Bronchial epithelial cell (primary cell): ENCODE results near the gene NACC2. TPM values are rescaled to one million over a fixed set of nuclear protein-coding genes. Genes with fewer than 3 reads are reported as not detected.

ENCODE experiments used
- DNase-seq: peaks from one replicate; pipeline ENCODE4 v3.0.0-alpha.2; 2010; ENCODE audit warnings: low read depth
- FAIRE-seq: peaks from 2 replicates; lab custom pipeline; 2011; peaks lifted over from hg19 to GRCh38; lab: Jason Lieb, UNC
- H3K27me3 ChIP-seq: 2 replicates; pipeline ENCODE4 v1.5.1; 2011; ENCODE audit warnings: low read length; ENCODE audit not compliant: control insufficient read depth, insufficient read depth
- H3K36me3 ChIP-seq: 2 replicates; pipeline ENCODE4 v1.5.1; 2011; ENCODE audit warnings: low read length; ENCODE audit not compliant: control insufficient read depth, insufficient read depth
- H3K4me3 ChIP-seq: 2 replicates; pipeline ENCODE4 v1.5.1; 2011; ENCODE audit warnings: mild to moderate bottlenecking, low read depth, low read length, control low read depth
- total RNA-seq: library from RNA; depleted of rRNA; stranded (reverse); fragments of >200 nt; gene quantifications from 2 replicates; pipeline ENCODE4 v1.2.1, GENCODE V29; 2014
- TF ChIP-seq, protein P1 (sequence below): IDR thresholded peaks from 2 replicates; pipeline ENCODE4 v1.5.1; 2011; ENCODE audit warnings: mild to moderate bottlenecking, moderate library complexity, low read length, control low read depth, inconsistent platforms; ENCODE audit not compliant: insufficient read depth, severe bottlenecking

The NACC2 gene
- total RNA-seq, 1 donor from 2014 or later, result 7.6 TPM

DNA sequence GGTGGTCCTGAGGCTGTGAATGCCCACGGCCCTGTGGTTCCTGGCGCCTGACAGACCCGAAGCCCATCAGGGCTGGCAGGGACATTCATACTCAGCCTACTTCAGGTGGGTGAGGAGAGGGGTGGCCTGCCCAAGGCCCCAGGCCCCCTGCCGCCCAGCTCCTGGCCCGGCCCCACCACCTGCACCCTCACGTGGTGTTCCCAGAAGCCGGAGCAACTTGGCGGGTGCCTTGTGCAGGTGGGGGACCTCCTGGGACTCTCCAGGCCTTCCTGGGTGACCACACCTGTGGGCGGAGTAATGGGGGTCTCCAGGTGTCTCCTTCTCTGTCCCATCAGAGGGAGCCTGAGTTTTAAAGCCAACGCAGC is 97.1 kb downstream of the NACC2 start:
- FAIRE-seq, result no peak

DNA sequence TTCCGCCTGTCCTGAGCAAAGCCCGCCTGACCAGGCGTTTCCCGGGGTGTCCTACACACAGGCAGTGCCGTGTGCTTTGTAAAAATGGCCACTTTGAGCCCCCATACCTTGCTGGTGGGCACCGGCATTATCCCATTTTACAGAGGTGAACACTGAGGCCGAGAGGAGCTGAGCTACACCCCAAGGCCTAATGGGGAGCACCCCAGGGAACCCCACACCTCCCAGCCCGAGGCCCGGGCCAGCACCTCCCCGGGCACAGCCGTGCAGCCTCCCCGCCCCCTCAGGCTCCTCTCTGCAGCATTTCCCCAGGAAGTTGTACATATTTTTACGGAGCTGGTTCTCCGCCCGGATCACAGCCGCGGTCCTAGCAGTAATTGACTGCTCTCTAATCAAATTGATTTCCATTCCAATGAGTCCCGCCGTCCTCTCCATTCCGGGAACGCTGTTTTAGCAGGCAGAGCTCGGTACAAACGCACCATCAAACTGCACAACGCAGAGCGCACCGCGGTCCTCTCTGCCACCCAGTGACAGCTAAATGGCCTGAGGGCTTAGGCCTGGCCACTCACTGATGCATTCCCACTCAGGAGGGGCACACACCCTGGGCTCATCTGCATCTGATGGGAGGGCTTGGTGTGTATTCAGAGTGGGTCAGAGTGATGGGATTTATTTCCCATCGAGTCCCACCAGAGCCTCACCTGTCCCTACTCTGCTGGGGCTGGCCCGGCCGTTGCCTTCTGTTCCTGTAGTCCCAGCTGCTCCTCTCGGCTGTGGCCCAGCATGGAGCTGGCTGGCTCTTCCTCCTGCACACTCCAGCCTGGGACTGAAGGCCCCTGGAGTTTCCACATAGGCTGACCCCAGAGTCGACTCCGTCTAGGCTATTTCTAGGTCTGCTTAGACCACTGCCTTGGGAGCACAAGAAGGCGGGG is 97.7 kb downstream of the NACC2 start:
- FAIRE-seq (no peak), DNase-seq (no peak)
- H3K27me3 ChIP-seq, result no peaks in the 10 kb centered on the region
- no peak overlapping the region for H3K4me3 ChIP-seq
- TF ChIP-seq, protein P1, sequence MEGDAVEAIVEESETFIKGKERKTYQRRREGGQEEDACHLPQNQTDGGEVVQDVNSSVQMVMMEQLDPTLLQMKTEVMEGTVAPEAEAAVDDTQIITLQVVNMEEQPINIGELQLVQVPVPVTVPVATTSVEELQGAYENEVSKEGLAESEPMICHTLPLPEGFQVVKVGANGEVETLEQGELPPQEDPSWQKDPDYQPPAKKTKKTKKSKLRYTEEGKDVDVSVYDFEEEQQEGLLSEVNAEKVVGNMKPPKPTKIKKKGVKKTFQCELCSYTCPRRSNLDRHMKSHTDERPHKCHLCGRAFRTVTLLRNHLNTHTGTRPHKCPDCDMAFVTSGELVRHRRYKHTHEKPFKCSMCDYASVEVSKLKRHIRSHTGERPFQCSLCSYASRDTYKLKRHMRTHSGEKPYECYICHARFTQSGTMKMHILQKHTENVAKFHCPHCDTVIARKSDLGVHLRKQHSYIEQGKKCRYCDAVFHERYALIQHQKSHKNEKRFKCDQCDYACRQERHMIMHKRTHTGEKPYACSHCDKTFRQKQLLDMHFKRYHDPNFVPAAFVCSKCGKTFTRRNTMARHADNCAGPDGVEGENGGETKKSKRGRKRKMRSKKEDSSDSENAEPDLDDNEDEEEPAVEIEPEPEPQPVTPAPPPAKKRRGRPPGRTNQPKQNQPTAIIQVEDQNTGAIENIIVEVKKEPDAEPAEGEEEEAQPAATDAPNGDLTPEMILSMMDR, result no peak
- H3K36me3 ChIP-seq, result no peaks in the 10 kb centered on the region

More for the DNA sequence above, 97.1 kb downstream of the NACC2 start:
- Histone ChIP-seq H3K36me3 (no peaks in the 10 kb centered on the region), H3K4me3 (no peak overlapping the region), H3K27me3 (no peaks in the 10 kb centered on the region)
- no peak for DNase-seq
- TF ChIP-seq, protein P1, result no peak

DNA sequence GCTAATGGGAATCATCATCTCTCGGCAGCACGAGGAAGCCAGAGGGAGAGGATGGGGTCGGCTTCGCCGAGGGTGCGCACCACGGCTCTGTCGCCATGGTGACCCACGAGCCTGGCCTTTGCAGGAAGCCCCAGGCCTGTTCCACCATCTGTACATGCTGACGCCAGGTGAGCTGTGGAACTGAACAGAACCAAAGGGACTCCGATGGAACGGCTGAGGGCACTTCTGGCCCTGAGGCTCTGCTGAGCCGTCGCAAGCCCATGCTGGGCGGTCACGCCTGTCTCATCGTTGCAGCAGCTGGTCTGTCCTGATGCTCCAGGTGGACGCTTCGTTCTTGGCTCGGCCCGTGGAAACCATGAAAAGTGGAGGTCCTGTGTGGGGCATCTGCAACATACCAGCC is 99.3 kb downstream of the NACC2 start:
- DNase-seq (no peak), FAIRE-seq (no peak)
- no peaks in the 10 kb centered on the region for H3K36me3 ChIP-seq
- TF ChIP-seq, protein P1, result no peak
- H3K4me3 ChIP-seq, result no peak overlapping the region
- H3K27me3 ChIP-seq, result no peaks in the 10 kb centered on the region

DNA sequence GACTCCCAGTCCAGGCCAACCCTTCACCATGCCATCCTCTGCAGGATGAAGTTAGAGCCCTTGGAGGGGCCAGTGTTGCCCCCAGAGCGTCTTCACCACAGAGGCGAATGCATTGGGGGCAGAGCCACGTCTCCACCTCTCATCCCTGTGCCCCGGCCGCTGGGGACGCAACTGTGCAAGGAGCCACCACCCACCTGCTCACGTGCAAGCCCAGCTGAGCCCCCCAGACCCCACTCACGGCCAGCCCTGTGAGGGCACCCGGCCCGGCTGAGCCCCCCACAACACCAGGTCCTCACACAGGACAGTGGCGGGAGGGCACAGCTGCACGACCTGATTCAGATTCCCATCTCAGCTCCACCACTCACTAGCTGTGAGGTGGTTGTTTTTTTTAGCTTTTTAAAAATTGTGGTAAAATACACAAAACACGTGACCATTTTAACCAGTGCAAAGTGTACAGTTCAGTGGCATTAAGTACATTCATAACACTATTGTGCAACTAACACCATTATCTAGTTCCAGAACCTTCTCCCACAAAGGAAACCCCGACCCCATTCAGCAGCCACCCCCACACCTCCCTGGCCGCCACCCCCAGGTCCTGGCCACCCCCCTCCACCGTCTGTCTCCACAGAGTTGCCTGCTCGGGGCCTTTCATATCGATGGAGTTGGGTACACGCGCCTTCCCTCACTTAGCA is 100.4 kb downstream of the NACC2 start:
- H3K4me3 ChIP-seq, result no peak overlapping the region
- DNase-seq, result no peak
- peaks cover 4% of the 10 kb centered on the region for H3K27me3 ChIP-seq
- no peaks in the 10 kb centered on the region for H3K36me3 ChIP-seq
- FAIRE-seq, result no peak
- TF ChIP-seq, protein P1, result no peak

DNA sequence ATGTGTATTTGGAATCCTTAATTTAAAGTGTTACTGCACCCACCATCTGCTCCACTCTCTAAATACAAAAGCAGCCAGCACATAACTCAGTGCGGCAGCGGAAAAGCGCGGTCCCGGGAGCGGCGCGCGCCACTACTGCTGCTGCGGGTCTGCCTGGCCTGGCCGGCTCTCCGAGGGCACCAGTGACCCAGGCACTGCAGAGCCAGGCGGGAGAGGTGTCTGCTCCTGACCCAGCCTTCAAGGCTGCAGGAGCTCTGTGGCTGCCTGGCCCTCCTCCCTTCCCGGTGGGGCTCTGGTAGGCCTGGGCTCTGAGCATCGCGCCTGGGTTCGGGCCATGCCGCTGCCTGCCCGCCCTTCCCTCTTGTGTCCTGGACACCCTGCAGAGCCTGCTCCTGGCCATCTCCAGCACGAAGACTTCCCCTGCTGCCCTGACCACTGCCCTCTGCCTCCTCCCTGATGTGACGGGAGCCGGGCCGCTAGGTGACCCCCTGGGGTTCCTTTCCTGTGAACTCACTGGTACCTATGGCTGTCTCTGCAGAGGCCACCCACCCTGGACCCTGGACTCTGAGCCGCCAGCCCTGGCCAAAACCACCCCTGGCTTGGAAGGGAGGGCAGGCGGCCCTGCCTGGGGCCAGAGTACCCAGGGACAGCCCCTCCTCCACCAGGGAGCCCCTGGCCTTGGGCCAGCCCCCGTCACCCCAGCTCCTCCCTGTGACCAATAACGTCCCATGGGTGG is 101.2 kb downstream of the NACC2 start:
- TF ChIP-seq, protein P1, result no peak
- FAIRE-seq (no peak), DNase-seq (no peak)
- Histone ChIP-seq H3K36me3 (no peaks in the 10 kb centered on the region), H3K4me3 (no peak overlapping the region), H3K27me3 (peaks cover 6% of the 10 kb centered on the region)
